GM18873 (cell line): ENCODE results near the gene RILPL1.
"Not testable (repeated sequence)": the region's sequence is repeated elsewhere in the genome, so short reads cannot be mapped to it uniquely, and the experiment has no call there.

ENCODE experiments used
- ATAC-seq: cut with Tn5 transposase; IDR thresholded peaks from one replicate; pipeline ENCODE4 v1.9.1; 2021; ENCODE audit warnings: mild to moderate bottlenecking, moderate library complexity, moderate number of reproducible peaks; ENCODE audit not compliant: unreplicated experiment, low FRiP score

The RILPL1 gene

DNA sequence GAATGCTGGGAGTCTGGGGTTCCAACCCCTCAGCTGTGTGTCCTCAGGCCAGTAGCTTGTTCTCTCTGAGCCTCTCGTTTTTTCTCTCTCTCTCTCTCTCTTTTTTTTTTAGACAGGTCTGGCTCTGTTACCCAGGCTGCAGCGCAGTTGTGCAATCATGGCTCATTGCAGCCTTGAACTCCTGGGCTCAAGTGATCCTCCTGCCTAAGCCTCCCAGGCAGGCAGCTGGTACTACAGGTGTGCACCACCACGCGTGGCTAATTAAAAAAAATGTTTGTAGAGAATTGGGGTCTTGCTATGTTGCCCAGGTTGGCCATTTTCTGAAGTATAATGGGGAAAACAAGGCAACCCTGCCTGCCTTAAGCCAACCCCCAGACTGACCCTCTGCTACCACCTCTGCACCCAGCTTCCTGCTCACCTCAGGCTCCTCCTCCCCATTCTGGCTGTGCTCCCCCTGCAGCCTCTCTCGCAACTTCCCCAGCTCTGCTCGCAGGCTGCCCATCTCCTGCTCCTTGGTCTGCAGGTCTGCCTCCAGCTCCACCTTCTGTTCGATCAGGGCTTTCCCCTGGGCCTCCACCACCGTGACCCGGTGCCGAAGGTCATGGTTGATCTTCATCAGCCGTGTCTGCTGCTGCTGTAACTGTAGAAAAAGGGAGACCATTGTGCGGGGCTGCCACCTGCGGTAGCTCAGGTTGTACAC is 35.2 kb downstream of the RILPL1 start:
- no peak for ATAC-seq

GRCh38 chr12:123497065-123497464 is 36.5 kb downstream of the RILPL1 start:
- no peak for ATAC-seq

DNA sequence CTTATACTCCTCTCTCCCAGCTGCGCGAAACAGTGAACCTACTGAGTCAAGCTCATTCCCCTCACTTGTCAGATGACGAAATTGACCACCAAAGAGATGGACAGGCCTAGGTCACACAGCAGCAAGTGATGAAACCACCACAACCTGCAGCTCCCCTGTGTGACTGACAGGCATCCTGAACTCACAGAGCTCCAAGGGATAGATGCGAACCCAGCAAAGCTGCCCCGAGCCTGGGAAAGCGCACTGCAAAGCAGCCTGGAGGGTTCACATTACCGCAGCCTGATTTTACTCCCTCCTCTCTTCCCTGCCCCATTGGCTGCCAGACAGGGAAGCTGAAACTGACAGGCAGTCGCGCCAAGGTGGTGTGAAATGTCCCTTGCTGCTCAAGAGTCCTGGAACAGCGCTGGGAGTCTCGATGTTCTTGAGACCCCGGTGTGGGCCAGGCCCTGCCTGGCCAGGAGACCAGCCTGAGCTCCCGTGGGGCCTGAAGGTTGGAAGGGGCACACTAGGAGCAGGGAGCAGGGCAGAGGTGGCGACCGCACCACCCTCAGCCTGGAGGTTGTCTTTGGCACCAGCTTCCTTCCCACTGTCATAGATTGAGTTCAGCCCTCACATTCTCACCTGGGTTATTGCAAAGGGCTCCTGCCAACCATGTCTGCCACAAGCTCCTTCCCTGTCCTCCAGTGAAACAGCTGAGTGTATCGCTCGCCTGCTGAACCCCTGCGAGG is 39.2 kb downstream of the RILPL1 start:
- ATAC-seq: no peak

- ATAC-seq: not testable (repeated sequence)
Measured at GRCh38 chr12:123492339-123493039, 41.0 kb downstream of the RILPL1 start.

- ATAC-seq: no peak
Measured at GRCh38 chr12:123491481-123491880, 42.0 kb downstream of the RILPL1 start.

GRCh38 chr12:123491056-123491455 is 42.5 kb downstream of the RILPL1 start:
- ATAC-seq: no peak

GRCh38 chr12:123490089-123490488 is 43.4 kb downstream of the RILPL1 start:
- ATAC-seq: no peak

DNA sequence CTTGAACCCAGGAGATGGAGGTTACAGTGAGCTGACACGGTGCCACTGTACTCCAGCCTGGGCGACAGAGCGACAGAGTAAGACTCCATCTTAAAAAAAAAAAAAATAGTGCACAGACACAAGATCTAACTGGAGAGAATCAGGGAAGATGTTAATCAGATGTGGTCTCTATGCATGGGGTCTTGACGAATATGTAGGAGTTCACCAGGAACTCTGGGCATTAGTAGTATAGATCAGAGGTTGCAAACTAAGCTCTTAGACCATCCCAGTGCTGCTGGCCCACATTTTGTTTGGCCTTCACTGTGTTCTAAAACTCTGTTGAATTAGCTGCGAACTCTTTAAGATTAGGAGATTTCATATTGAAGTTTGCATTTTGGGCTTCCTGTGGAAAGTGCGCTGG is 43.9 kb downstream of the RILPL1 start:
- ATAC-seq: no peak

DNA sequence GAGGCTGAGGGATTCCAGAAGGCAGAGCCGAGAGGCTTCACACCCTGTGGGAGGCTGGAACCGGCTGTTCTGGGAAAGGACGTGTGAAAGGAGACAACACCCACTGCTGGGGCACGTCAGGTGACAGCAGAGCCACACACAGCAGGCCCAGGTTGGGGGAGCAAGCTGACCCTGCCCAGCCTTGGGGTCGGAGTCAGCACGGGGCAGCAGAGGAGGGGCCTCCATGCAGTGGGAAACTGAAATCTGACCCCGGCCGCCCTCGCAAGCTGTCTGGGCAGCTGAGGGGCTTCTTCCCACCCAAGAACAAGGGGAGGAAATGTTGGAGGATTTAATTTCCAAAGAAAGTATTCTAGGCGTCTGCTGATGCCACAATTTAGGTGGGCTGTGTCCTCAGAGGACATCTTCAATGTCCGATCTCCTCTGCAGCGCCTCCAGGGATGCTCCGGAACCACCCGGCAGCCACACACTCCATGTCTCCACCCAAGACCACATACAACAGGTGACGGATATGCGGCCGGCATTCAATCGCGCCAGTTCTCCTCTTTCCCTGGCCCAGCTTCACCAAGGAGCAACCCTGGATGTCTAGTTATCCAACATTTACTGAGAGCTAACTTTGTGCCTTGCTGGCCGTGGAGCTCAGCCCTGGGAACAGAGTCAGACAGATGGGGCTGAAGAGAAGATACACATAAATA is 44.8 kb downstream of the RILPL1 start:
- ATAC-seq: no peak

DNA sequence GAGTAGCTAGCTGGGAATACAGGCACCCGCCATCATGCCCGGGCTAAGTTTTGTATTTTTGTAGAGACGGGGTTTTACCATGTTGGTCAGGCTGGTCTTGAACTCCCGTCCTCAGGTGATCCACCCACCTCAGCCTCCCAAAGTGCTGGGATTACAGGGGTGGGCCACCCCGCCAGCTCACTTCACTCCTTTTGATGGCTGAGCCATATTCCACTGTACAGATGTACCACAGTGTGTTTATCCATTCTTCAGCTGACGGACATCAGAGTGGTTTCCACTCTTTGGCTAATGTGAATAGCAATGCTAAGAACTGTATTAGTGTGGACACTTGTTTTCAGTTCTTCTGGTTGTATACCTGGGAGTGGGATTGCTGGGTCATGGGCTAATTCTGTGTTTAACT is 46.1 kb downstream of the RILPL1 start:
- no peak for ATAC-seq

GRCh38 chr12:123485756-123486155 is 47.8 kb downstream of the RILPL1 start:
- no peak for ATAC-seq

DNA sequence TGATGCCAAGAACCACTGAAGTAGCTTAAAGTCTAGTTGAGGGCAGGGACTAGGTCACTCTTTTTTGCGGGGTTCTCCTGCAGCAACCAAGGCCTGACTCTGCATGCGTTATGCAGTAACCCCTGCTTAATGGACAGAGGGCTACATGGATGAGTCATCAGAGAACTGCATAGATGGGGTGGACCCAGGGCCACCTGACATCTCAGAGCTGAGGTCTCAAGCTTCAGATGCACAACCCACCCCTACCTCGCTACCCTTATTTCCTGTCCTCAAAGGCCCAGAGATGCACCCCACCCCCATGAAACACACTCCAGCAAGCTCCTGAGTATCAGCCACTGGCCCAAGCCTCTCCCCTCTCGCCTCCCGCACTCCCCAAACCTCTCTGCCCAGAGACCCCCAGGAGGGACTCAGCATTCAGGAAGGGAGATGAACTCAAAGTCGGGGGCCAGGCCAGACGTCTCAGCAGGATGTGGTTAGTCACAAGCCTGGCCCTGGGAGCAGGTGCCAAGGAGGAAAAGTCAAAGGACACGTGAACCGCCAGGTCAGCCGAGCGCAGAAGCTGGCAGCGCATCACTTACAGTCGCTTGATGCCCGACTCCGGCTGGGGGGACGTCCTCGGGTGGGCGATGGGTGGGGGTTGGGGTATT is 49.8 kb downstream of the RILPL1 start:
- no peak for ATAC-seq

- no peak for ATAC-seq
Measured at GRCh38 chr12:123482876-123483275, 50.6 kb downstream of the RILPL1 start.

DNA sequence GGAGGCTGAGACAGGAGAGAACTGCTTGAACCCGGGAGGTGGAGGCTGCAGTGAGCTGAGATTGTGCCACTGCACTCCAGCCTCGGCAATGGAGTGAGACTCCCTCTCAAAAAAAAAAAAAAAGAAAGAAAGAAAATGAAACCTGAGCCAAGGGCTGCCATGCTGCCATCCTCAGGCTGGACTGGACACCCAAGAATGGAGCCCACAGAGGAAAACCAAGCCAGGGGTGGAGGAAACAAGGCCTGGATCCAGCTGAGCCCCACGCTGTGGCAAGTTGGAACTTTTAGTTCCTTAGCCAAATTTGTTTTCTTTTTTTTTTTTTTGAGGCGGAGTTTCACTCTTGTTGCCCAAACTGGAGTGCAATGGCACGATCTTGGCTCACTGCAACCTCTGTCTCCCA is 52.3 kb downstream of the RILPL1 start:
- not testable (repeated sequence) for ATAC-seq

- ATAC-seq: no peak
Measured at GRCh38 chr12:123479442-123480180, 53.9 kb downstream of the RILPL1 start.

DNA sequence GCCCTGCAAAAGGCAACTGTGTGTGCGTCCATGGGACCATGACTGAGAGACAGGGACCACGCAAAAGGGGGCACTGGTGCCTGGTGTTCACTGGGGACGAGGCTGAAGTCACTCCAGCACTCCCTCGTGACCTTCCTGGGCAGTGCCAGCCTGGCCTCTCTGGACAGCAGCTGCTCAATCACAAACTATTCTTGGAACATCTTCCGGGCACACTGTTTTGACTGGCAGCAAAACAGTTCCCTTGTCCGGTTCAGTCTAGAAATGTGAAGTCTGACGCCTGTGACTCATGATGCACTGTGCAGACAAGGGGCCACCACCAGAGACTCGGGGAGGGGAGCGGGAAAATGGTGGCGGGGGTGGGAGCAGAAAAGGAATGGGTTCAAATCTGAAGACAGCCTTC is 54.8 kb downstream of the RILPL1 start:
- no peak for ATAC-seq

GRCh38 chr12:123478069-123478468 is 55.5 kb downstream of the RILPL1 start:
- ATAC-seq: no peak

GRCh38 chr12:123475246-123475703 is 58.2 kb downstream of the RILPL1 start:
- no peak for ATAC-seq

GRCh38 chr12:123474485-123475245 is 58.9 kb downstream of the RILPL1 start:
- ATAC-seq: no peak
